ENCODE measurements around the gene CFAP73.

GRCh38 chr12:113165521-113166450 is 16.3 kb downstream of the CFAP73 start:
- TF ChIP-seq, protein P1, sequence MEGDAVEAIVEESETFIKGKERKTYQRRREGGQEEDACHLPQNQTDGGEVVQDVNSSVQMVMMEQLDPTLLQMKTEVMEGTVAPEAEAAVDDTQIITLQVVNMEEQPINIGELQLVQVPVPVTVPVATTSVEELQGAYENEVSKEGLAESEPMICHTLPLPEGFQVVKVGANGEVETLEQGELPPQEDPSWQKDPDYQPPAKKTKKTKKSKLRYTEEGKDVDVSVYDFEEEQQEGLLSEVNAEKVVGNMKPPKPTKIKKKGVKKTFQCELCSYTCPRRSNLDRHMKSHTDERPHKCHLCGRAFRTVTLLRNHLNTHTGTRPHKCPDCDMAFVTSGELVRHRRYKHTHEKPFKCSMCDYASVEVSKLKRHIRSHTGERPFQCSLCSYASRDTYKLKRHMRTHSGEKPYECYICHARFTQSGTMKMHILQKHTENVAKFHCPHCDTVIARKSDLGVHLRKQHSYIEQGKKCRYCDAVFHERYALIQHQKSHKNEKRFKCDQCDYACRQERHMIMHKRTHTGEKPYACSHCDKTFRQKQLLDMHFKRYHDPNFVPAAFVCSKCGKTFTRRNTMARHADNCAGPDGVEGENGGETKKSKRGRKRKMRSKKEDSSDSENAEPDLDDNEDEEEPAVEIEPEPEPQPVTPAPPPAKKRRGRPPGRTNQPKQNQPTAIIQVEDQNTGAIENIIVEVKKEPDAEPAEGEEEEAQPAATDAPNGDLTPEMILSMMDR (IDR thresholded peaks at IDR 0.05 in 2 of 3, conservative IDR thresholded peaks at IDR 0.05 in 1 of 3; ENCODE audit: borderline replicate concordance in 1 of 3, insufficient read depth in 1 of 3, low read depth in 2 of 3, low read length in 2 of 3): no peak
- no peak for TF ChIP-seq CEBPB (IDR thresholded peaks at IDR 0.05; ENCODE audit: low read depth)

All from HCT116 (cell line).